Mesodermal cell (in vitro differentiated cells): Measurements from ENCODE around the gene NTN1.

Source experiments
- H3K27ac ChIP-seq: 2 replicates; pipeline ENCODE4 v1.7.0; 2013; ENCODE audit warnings: mild to moderate bottlenecking, low read depth, low read length, moderate library complexity; ENCODE audit not compliant: severe bottlenecking
- H3K36me3 ChIP-seq: 2 replicates; pipeline ENCODE4 v1.7.1; 2013; ENCODE audit warnings: mild to moderate bottlenecking, low read length, moderate library complexity; ENCODE audit not compliant: control insufficient read depth, insufficient read depth
- H3K4me1 ChIP-seq: one replicate; pipeline ENCODE4 v1.7.1; 2013; ENCODE audit warnings: mild to moderate bottlenecking, low read length; ENCODE audit not compliant: insufficient read depth, control insufficient read depth, poor library complexity, severe bottlenecking
- H3K4me3 ChIP-seq: 2 replicates; pipeline ENCODE4 v1.7.0; 2013; ENCODE audit warnings: low read length, control low read depth, mild to moderate bottlenecking; ENCODE audit not compliant: insufficient read depth, poor library complexity, severe bottlenecking; ENCODE audit errors: extremely low read depth
- H3K9me3 ChIP-seq: 2 replicates; pipeline ENCODE4 v1.7.1; 2013; ENCODE audit warnings: mild to moderate bottlenecking, low read length, moderate library complexity; ENCODE audit not compliant: control insufficient read depth
- WGBS, 2 experiments: methylation state at CpG; one replicate each; pipeline ENCODE4 v1.1.5; 2013; ENCODE audit warnings: missing lambda C conversion rate in 2 of 2; ENCODE audit not compliant: insufficient coverage in 2 of 2; 5-methylcytosine and 5-hydroxymethylcytosine counted together

Gene NTN1

DNA sequence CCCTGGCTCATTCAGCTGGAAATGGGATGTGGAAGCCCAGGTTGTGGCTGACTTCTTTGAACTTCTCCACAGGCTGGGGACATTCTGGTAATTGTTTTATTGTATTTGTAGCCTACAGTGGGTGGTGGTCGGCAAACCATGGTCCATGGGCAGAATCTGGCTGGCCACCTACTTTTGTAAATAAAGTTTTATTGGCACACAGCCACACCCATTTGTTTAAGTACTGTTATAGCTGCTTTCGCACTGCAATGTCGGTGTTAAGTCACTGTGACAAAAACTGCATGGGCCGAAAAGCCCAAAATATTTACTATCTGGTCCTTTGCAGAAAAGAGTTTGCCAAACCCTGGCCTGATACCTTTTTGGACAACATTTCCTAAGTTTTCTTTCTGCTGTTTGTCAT lies 86.2 kb downstream of the NTN1 start:
- H3K27ac ChIP-seq: no peak overlapping the region
- 93 to 96% methylated on average over 3 of the region's 4 CpGs for WGBS, 2 experiments
- H3K36me3 ChIP-seq: no peaks in the 10 kb centered on the region
- H3K4me1 ChIP-seq: no peaks in the 10 kb centered on the region
- H3K9me3 ChIP-seq: peaks cover under 1% of the 10 kb centered on the region
- H3K4me3 ChIP-seq: no peak overlapping the region

DNA sequence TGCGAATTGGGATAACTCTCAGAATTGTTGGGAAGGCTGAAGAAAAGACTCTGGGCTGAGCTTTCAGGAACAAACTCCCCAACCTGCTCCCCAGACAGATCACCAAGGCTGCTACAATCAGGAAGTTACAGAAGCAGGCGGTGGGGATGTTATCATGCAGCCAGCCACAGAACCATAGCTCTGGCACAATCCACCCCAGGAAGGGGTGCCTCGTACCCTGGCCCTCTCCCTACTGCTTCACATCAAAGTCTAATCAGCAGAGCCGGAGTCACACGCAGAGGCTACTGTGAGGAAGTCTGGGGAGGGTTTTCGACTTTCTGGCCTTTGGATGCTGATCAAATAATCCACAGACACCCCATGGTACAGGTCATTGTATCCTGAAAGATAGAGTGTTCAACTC lies 86.8 kb downstream of the NTN1 start:
- WGBS, 2 experiments: 80 to 100% methylated on average over 1 of the region's 6 CpGs
- no peaks in the 10 kb centered on the region for H3K9me3 ChIP-seq

DNA sequence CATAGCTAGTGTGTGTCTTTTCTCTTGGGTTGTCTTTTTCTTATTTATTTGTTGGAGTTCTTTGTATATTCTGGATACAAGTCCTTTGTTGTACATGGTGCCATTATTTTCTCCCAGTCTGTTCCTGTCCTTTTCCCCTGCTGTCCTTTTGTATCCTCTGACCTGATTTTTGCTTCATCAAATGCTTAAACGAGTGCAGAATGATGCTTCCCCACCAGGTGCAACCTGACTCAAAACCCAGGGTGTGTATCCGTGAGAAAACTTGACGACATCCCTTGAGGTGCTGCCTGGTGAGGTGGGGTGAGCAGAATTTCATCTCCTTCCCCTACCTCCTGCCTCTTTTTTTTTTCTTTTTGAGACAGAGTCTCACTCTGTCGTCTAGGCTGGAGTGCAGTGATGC lies 88.6 kb downstream of the NTN1 start:
- Histone ChIP-seq H3K36me3 (no peaks in the 10 kb centered on the region), H3K4me3 (no peak overlapping the region), H3K4me1 (no peaks in the 10 kb centered on the region), H3K9me3 (no peaks in the 10 kb centered on the region), H3K27ac (no peak overlapping the region)
- WGBS, 2 experiments: 48 to 67% methylated on average over 2 to 4 of the region's 4 CpGs

More for the DNA sequence above, 86.8 kb downstream of the NTN1 start:
- H3K27ac ChIP-seq: no peak overlapping the region
- no peaks in the 10 kb centered on the region for H3K4me1 ChIP-seq
- H3K36me3 ChIP-seq: no peaks in the 10 kb centered on the region
- no peak overlapping the region for H3K4me3 ChIP-seq

- WGBS, 2 experiments: 86 to 88% methylated on average over 4 to 6 of the region's 7 CpGs
- Histone ChIP-seq H3K36me3 (no peaks in the 10 kb centered on the region), H3K4me1 (peaks cover 3% of the 10 kb centered on the region), H3K27ac (no peak overlapping the region), H3K4me3 (no peak overlapping the region), H3K9me3 (no peaks in the 10 kb centered on the region)
Measured at GRCh38 chr17:9110501-9110900, 89.2 kb downstream of the NTN1 start.

GRCh38 chr17:9115214-9116191 lies 94.2 kb downstream of the NTN1 start:
- WGBS, 2 experiments: 29 to 30% methylated on average over 20 to 27 of the region's 41 CpGs
- Histone ChIP-seq H3K9me3 (no peaks in the 10 kb centered on the region), H3K36me3 (no peaks in the 10 kb centered on the region), H3K27ac (peak overlapping the region; percentile 41), H3K4me3 (peak overlapping the region; percentile 11), H3K4me1 (peaks cover 3% of the 10 kb centered on the region)

DNA sequence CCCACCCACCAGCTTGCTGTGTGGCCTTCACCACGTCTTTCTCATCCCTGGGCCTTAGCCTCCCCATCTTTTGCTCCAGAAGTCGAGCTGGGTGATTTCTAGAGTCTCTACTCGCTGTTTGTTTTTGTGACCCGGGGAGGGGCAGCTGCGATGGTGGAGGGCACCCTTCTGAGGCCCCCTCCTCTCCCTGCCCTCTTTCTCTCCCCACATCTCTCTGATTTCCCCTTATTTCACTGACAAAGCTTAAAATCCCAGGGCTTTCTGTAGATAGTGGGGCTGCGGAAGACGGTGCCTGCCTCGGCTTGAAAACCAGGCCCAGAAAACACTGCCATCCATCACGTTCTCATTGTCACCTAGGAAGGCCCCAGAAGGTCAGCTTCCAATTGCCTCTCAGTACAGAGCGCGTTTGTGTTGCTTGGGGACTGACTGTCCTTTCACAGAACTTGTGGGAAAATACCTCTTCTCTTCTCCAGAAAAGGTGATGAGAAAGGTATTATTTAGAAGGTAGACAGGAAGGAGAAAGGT lies 95.1 kb downstream of the NTN1 start:
- Histone ChIP-seq H3K9me3 (no peaks in the 10 kb centered on the region), H3K4me1 (peaks cover 3% of the 10 kb centered on the region), H3K27ac (no peak overlapping the region), H3K36me3 (no peaks in the 10 kb centered on the region), H3K4me3 (no peak overlapping the region)
- 48 to 56% methylated on average over 7 to 8 of the region's 11 CpGs for WGBS, 2 experiments

- Histone ChIP-seq H3K27ac (no peak overlapping the region), H3K4me3 (no peak overlapping the region), H3K9me3 (no peaks in the 10 kb centered on the region), H3K36me3 (no peaks in the 10 kb centered on the region), H3K4me1 (peaks cover 3% of the 10 kb centered on the region)
- 79 to 81% methylated on average over 19 of the region's 19 CpGs for WGBS, 2 experiments
Measured at GRCh38 chr17:9116861-9117568, 95.7 kb downstream of the NTN1 start.

DNA sequence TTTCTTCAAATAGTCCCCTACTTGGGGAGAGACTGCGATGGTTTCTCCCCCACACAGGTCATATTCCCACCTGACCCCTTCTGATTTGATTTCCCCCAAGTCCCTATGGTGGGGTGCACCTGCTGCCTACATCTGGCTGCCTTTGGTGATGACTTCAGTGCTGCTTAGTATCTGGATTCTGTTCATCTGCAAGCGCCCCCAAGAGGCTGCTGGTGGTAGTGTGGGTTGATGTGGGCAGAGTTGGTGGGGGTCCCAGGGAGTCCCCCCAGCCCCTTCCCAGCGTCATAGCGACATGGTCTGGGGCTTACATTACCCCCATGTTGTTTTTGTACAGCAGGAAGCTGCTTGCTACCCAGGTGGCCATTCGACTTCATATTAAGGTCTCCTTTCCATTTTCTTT lies 99.2 kb downstream of the NTN1 start:
- no peak overlapping the region for H3K27ac ChIP-seq
- H3K36me3 ChIP-seq: no peaks in the 10 kb centered on the region
- H3K4me3 ChIP-seq: no peak overlapping the region
- no peaks in the 10 kb centered on the region for H3K4me1 ChIP-seq
- H3K9me3 ChIP-seq: no peaks in the 10 kb centered on the region
- WGBS, 2 experiments: 29 to 42% methylated on average over 3 to 4 of the region's 5 CpGs

DNA sequence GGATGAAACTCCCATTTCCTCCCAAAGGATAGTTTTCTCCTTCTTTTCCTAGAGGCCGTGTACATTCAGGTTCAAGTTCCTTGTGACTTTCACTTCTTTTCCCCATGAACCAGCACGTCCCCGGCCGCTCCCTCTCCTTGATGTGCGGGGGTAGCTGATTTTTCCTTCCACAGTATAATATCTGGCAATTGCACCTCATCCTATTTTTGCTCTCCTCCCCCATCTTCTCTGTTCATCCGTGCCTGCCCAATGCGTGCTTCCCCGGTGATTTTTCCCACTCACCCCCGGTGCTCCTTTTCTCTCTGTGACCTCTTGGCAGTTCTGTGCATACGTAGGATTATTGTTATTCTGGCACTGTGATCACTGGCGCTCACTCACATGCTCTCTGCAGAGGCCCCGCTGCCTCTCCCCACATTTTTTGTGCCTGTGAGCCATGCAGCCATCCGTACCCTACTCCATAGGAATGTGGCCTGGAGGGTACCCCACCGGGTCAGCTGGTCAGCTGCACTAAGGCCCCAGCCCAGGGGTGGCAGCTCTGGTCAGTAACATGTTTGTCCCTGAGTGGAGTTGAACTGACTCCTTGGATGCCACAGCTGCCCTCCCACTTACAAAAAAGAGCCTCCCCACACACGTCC lies 100.0 kb downstream of the NTN1 start:
- Histone ChIP-seq H3K9me3 (no peaks in the 10 kb centered on the region), H3K4me3 (no peak overlapping the region), H3K27ac (no peak overlapping the region), H3K4me1 (no peaks in the 10 kb centered on the region), H3K36me3 (no peaks in the 10 kb centered on the region)
- 86 to 88% methylated on average over 14 to 15 of the region's 15 CpGs for WGBS, 2 experiments
